H9 (cell line): ENCODE measurements around the gene TFF2. TPM values are rescaled to one million over a fixed set of nuclear protein-coding genes. Genes with fewer than 3 reads are reported as not detected.

Experiments
- DNase-seq: peaks from one replicate; pipeline ENCODE4 v3.0.0-alpha.2; 2017
- H2AFZ ChIP-seq: one replicate; pipeline ENCODE4 v1.6.1; 2013; ENCODE audit warnings: mild to moderate bottlenecking, low read length, control low read depth, moderate library complexity
- H2AK5ac ChIP-seq: 2 replicates; pipeline ENCODE4 v1.6.1; 2013; ENCODE audit warnings: low read length, control low read depth, mixed read lengths; ENCODE audit not compliant: insufficient read length
- H2BK120ac ChIP-seq: one replicate; pipeline ENCODE4 v1.6.1; 2013; ENCODE audit warnings: low read depth, mild to moderate bottlenecking, low read length, control low read depth, inconsistent platforms; ENCODE audit not compliant: poor library complexity, severe bottlenecking
- H2BK12ac ChIP-seq: 2 replicates; pipeline ENCODE4 v1.6.1; 2013; ENCODE audit warnings: low read length, control low read depth, mixed read lengths, low read depth; ENCODE audit not compliant: insufficient read length
- H2BK15ac ChIP-seq: 2 replicates; pipeline ENCODE4 v1.6.1; 2013; ENCODE audit warnings: low read depth, low read length, control low read depth
- H2BK20ac ChIP-seq: one replicate; pipeline ENCODE4 v1.6.1; 2013; ENCODE audit warnings: low read depth, mild to moderate bottlenecking, low read length, control low read depth, inconsistent platforms; ENCODE audit not compliant: poor library complexity, severe bottlenecking
- H2BK5ac ChIP-seq: 2 replicates; pipeline ENCODE4 v1.6.1; 2013; ENCODE audit warnings: low read length, control low read depth, mixed read lengths; ENCODE audit not compliant: insufficient read length
- H3K14ac ChIP-seq: 2 replicates; pipeline ENCODE4 v1.6.1; 2013; ENCODE audit warnings: low read length, control low read depth; ENCODE audit not compliant: insufficient read depth
- H3K18ac ChIP-seq: 2 replicates; pipeline ENCODE4 v1.6.1; 2013; ENCODE audit warnings: low read depth, mild to moderate bottlenecking, mixed read lengths, low read length, control low read depth; ENCODE audit not compliant: insufficient read length
- H3K23ac ChIP-seq: 2 replicates; pipeline ENCODE4 v1.6.1; 2013; ENCODE audit warnings: low read length, control low read depth, mixed read lengths, low read depth; ENCODE audit not compliant: insufficient read length
- H3K23me2 ChIP-seq: 2 replicates; pipeline ENCODE4 v1.6.1; 2013; ENCODE audit warnings: low read depth, mild to moderate bottlenecking, mixed read lengths, low read length, control low read depth; ENCODE audit not compliant: insufficient read length, poor library complexity, severe bottlenecking
- H3K27ac ChIP-seq: 2 replicates; pipeline ENCODE4 v1.5.1; 2013; ENCODE audit warnings: low read length, control low read depth, mixed read lengths, low read depth; ENCODE audit not compliant: insufficient read length
- H3K27me3 ChIP-seq: 2 replicates; pipeline ENCODE4 v1.6.1; 2013; ENCODE audit warnings: low read length, control low read depth, inconsistent platforms; ENCODE audit not compliant: insufficient read depth
- H3K4ac ChIP-seq: 2 replicates; pipeline ENCODE4 v1.6.1; 2013; ENCODE audit warnings: low read depth, mild to moderate bottlenecking, control low read depth, inconsistent platforms, low read length, moderate library complexity
- H3K4me1 ChIP-seq: 2 replicates; pipeline ENCODE4 v1.6.1; 2013; ENCODE audit warnings: low read length, control low read depth, inconsistent platforms; ENCODE audit not compliant: insufficient read depth
- H3K4me2 ChIP-seq: 2 replicates; pipeline ENCODE4 v1.6.1; 2013; ENCODE audit warnings: low read length, control low read depth, mixed read lengths; ENCODE audit not compliant: insufficient read length, insufficient read depth
- H3K56ac ChIP-seq: 2 replicates; pipeline ENCODE4 v1.6.1; 2013; ENCODE audit warnings: low read depth, mild to moderate bottlenecking, mixed read lengths, low read length, control low read depth; ENCODE audit not compliant: insufficient read length
- H3K79me1 ChIP-seq: 2 replicates; pipeline ENCODE4 v1.6.1; 2013; ENCODE audit warnings: low read depth, mild to moderate bottlenecking, moderate library complexity, low read length, control low read depth, inconsistent platforms; ENCODE audit not compliant: insufficient read depth, poor library complexity, severe bottlenecking
- H3K79me2 ChIP-seq: 2 replicates; pipeline ENCODE4 v1.6.1; 2013; ENCODE audit warnings: low read length, control low read depth, inconsistent platforms; ENCODE audit not compliant: insufficient read depth
- H3K9ac ChIP-seq: 2 replicates; pipeline ENCODE4 v1.6.1; 2013; ENCODE audit warnings: low read length, control low read depth, mixed read lengths; ENCODE audit not compliant: insufficient read length; ENCODE audit errors: extremely low read depth
- H3K9me3 ChIP-seq: one replicate; pipeline ENCODE4 v1.6.1; 2013; ENCODE audit warnings: low read depth, low read length, inconsistent platforms; ENCODE audit not compliant: control insufficient read depth
- H3T11ph ChIP-seq: one replicate; pipeline ENCODE4 v1.6.1; 2013; ENCODE audit warnings: mild to moderate bottlenecking, low read length, control low read depth, inconsistent platforms
- H4K20me1 ChIP-seq: one replicate; pipeline ENCODE4 v1.6.1; 2013; ENCODE audit not compliant: control insufficient read depth, insufficient read length, insufficient read depth
- H4K5ac ChIP-seq: 2 replicates; pipeline ENCODE4 v1.6.1; 2013; ENCODE audit warnings: low read depth, mild to moderate bottlenecking, mixed read lengths, low read length, control low read depth; ENCODE audit not compliant: insufficient read length
- H4K8ac ChIP-seq: replicated peaks from 2 replicates; pipeline ENCODE4 v1.6.1; 2013; ENCODE audit warnings: low read length, control low read depth, mixed read lengths, low read depth; ENCODE audit not compliant: insufficient read length
- H4K91ac ChIP-seq: 2 replicates; pipeline ENCODE4 v1.6.1; 2013; ENCODE audit warnings: low read depth, mild to moderate bottlenecking, moderate library complexity, mixed read lengths, low read length, control low read depth; ENCODE audit not compliant: insufficient read length
- H3K27ac Mint-ChIP-seq, 3 experiments: 2 replicates in 2 of 3; 3 replicates in 1 of 3; pipeline ENCODE4 v1.8.0; 2020 to 2021; ENCODE audit warnings: mixed read lengths in 3 of 3, mild to moderate bottlenecking in 1 of 3, moderate library complexity in 1 of 3
- H3K27me3 Mint-ChIP-seq: 2 replicates; pipeline ENCODE4 v1.8.0; 2021; ENCODE audit warnings: low read depth, mild to moderate bottlenecking, moderate library complexity, mixed read lengths
- H3K36me3 Mint-ChIP-seq, 3 experiments: 2 replicates in 2 of 3; 3 replicates in 1 of 3; pipeline ENCODE4 v1.8.0; 2020 to 2021; ENCODE audit warnings: low read depth in 3 of 3, mixed read lengths in 3 of 3; ENCODE audit not compliant: insufficient read depth in 1 of 3
- H3K4me1 Mint-ChIP-seq, 2 experiments: 2 replicates each; pipeline ENCODE4 v1.8.0; 2020; ENCODE audit warnings: mixed read lengths in 2 of 2
- H3K4me3 Mint-ChIP-seq, 2 experiments: 2 replicates in 1 of 2; 3 replicates in 1 of 2; pipeline ENCODE4 v1.8.0; 2020 to 2021; ENCODE audit warnings: mild to moderate bottlenecking in 2 of 2, mixed read lengths in 2 of 2, moderate library complexity in 1 of 2
- H3K9me3 Mint-ChIP-seq, 2 experiments: 2 replicates in 1 of 2; 3 replicates in 1 of 2; pipeline ENCODE4 v1.8.0; 2020; ENCODE audit warnings: mild to moderate bottlenecking in 2 of 2, mixed read lengths in 2 of 2, moderate library complexity in 1 of 2
- WGBS: extraction: QIAGEN DNeasy Blood & Tissue Kit; methylation state at CpG from one replicate; pipeline ENCODE4 v1.1.7; 2013; ENCODE audit warnings: missing lambda C conversion rate, low lambda C conversion rate, mixed read lengths; ENCODE audit not compliant: insufficient read length; ENCODE audit errors: extremely low coverage; 5-methylcytosine and 5-hydroxymethylcytosine counted together
- total RNA-seq: library from RNA; stranded (reverse); gene quantifications from 2 replicates; pipeline ENCODE4 v1.2.1, GENCODE V29; 2021
- TF ChIP-seq, protein P1 (sequence below): fragments of 200-600 bp; sonication (generic); conservative IDR thresholded peaks from 3 replicates; pipeline ENCODE4 v1.8.0; 2021; ENCODE audit warnings: antibody characterized with exemption, mild to moderate bottlenecking

Gene TFF2
- total RNA-seq, 1 experiment from 2014 or later: not detected

GRCh38 chr21:42299324-42300044, 51.3 kb downstream of the TFF2 start:
- Histone ChIP-seq H2BK120ac (no peak overlapping the region), H3K4me1 (no peaks in the 10 kb centered on the region), H4K8ac (no peak overlapping the region), H3K79me1 (no peaks in the 10 kb centered on the region), H4K20me1 (no peaks in the 10 kb centered on the region), H3K18ac (no peak overlapping the region), H3K27me3 (no peaks in the 10 kb centered on the region), H2BK15ac (no peak overlapping the region), H4K91ac (no peak overlapping the region), H3K9ac (no peak overlapping the region), H3K4me2 (no peak overlapping the region), H3K9me3 (no peaks in the 10 kb centered on the region), H3K14ac (no peak overlapping the region; the same call in 1 of the 2 replicates), H2AK5ac (no peak overlapping the region), H3K79me2 (no peaks in the 10 kb centered on the region), H3K23me2 (no peaks in the 10 kb centered on the region), H3K23ac (no peak overlapping the region), H2BK20ac (no peak overlapping the region), H3K56ac (no peak overlapping the region), H2BK12ac (no peak overlapping the region), H4K5ac (no peak overlapping the region), H2AFZ (no peak overlapping the region), H2BK5ac (no peak overlapping the region), H3K4ac (no peak overlapping the region), H3K27ac (no peak overlapping the region), H3T11ph (no peak overlapping the region)
- Mint-ChIP-seq H3K9me3 (no peaks in the 10 kb centered on the region), H3K4me1 (peaks cover 16 to 20% of the 10 kb centered on the region in 2 experiments), H3K36me3 (no peaks in the 10 kb centered on the region), H3K27ac (no peak overlapping the region), H3K27me3 (peaks cover 7% of the 10 kb centered on the region), H3K4me3 (no peak overlapping the region)
- no peak for DNase-seq
- TF ChIP-seq, protein P1, sequence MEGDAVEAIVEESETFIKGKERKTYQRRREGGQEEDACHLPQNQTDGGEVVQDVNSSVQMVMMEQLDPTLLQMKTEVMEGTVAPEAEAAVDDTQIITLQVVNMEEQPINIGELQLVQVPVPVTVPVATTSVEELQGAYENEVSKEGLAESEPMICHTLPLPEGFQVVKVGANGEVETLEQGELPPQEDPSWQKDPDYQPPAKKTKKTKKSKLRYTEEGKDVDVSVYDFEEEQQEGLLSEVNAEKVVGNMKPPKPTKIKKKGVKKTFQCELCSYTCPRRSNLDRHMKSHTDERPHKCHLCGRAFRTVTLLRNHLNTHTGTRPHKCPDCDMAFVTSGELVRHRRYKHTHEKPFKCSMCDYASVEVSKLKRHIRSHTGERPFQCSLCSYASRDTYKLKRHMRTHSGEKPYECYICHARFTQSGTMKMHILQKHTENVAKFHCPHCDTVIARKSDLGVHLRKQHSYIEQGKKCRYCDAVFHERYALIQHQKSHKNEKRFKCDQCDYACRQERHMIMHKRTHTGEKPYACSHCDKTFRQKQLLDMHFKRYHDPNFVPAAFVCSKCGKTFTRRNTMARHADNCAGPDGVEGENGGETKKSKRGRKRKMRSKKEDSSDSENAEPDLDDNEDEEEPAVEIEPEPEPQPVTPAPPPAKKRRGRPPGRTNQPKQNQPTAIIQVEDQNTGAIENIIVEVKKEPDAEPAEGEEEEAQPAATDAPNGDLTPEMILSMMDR: no peak
- WGBS: no CpG with 5 or more reads among the region's 20 CpGs
